Measurements from ENCODE around the gene ME3.

DNA sequence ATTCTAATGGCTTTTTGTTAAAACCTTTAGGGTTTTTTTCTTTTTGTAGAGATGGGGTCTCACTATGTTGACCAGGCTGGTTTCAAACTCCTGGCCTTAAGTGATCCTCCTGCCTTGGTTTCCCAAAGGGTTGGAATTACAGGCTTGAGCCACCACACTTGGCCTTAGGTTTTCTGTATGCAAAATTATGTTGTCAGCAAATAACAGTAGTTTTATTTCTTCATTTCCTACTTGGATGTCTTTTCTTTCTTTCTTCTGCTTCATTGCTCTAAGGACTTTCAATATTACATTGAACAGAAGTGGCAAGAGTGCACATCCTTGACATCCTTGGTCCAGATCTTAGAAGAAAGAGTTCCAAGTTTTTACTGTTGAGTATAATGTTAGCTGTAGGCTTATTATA, 245.0 kb downstream of the ME3 start:
- TF ChIP-seq EZH2 (IDR thresholded peaks at IDR 0.05; ENCODE audit: low read length, missing control alignments): no peak
- TF ChIP-seq, protein P1, sequence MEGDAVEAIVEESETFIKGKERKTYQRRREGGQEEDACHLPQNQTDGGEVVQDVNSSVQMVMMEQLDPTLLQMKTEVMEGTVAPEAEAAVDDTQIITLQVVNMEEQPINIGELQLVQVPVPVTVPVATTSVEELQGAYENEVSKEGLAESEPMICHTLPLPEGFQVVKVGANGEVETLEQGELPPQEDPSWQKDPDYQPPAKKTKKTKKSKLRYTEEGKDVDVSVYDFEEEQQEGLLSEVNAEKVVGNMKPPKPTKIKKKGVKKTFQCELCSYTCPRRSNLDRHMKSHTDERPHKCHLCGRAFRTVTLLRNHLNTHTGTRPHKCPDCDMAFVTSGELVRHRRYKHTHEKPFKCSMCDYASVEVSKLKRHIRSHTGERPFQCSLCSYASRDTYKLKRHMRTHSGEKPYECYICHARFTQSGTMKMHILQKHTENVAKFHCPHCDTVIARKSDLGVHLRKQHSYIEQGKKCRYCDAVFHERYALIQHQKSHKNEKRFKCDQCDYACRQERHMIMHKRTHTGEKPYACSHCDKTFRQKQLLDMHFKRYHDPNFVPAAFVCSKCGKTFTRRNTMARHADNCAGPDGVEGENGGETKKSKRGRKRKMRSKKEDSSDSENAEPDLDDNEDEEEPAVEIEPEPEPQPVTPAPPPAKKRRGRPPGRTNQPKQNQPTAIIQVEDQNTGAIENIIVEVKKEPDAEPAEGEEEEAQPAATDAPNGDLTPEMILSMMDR (conservative IDR thresholded peaks at IDR 0.05 in 1 of 2, IDR thresholded peaks at IDR 0.05 in 1 of 2; ENCODE audit: low read depth in 1 of 2, low read length in 2 of 2): no peak

Measured in fibroblast of lung (primary cell).